OCI-LY1 (cell line): ENCODE data around the gene FILIP1L.

ENCODE experiments used
- H2AFZ ChIP-seq: fragments of 200-600 bp; sonication (generic), shearing (Covaris generic); 2 replicates; pipeline ENCODE4 v1.6.0; 2014; ENCODE audit warnings: antibody characterized with exemption, mild to moderate bottlenecking, low read length
- H3F3A ChIP-seq: fragments of 200-600 bp; sonication (generic), shearing (Covaris generic); 2 replicates; pipeline ENCODE4 v1.6.0; 2014; ENCODE audit warnings: mild to moderate bottlenecking, antibody characterized with exemption, low read length, moderate library complexity; ENCODE audit not compliant: insufficient read depth
- H3K27ac ChIP-seq: fragments of 200-600 bp; sonication (generic); 2 replicates; pipeline ENCODE4 v1.5.1; 2014; ENCODE audit warnings: low read length, mixed run types, mild to moderate bottlenecking, low read depth; ENCODE audit not compliant: poor library complexity, severe bottlenecking
- H3K27me3 ChIP-seq: fragments of 200-600 bp; sonication (generic); 2 replicates; pipeline ENCODE4 v1.6.0; 2014; ENCODE audit warnings: antibody characterized with exemption, mild to moderate bottlenecking, low read length, moderate library complexity; ENCODE audit not compliant: insufficient read depth
- H3K36me3 ChIP-seq: fragments of 200-600 bp; sonication (generic); 2 replicates; pipeline ENCODE4 v1.6.1; 2014; ENCODE audit warnings: mild to moderate bottlenecking, antibody characterized with exemption, low read length, moderate library complexity, mixed read lengths; ENCODE audit not compliant: insufficient read depth
- H3K4me1 ChIP-seq: fragments of 200-600 bp; sonication (generic); 2 replicates; pipeline ENCODE4 v1.5.1; 2014; ENCODE audit warnings: mild to moderate bottlenecking, low read length, moderate library complexity; ENCODE audit not compliant: insufficient read depth, severe bottlenecking
- H3K4me2 ChIP-seq: fragments of 200-600 bp; sonication (generic), shearing (Covaris generic); 2 replicates; pipeline ENCODE4 v1.6.1; 2014; ENCODE audit warnings: low read length
- H3K4me3 ChIP-seq: fragments of 200-600 bp; sonication (generic); 2 replicates; pipeline ENCODE4 v1.5.1; 2014; ENCODE audit warnings: low read length, low read depth, mild to moderate bottlenecking, mixed read lengths; ENCODE audit not compliant: poor library complexity, severe bottlenecking
- H3K79me2 ChIP-seq: fragments of 200-600 bp; shearing (Covaris generic); 2 replicates; pipeline ENCODE4 v1.6.1; 2016; ENCODE audit warnings: mixed run types, low read length, mixed read lengths; ENCODE audit not compliant: insufficient read depth
- H3K9ac ChIP-seq: fragments of 200-600 bp; sonication (generic), shearing (Covaris generic); 2 replicates; pipeline ENCODE4 v1.6.1; 2014; ENCODE audit warnings: mild to moderate bottlenecking, low read length, mixed read lengths
- H3K9me2 ChIP-seq: fragments of 200-600 bp; sonication (generic), shearing (Covaris generic); 2 replicates; pipeline ENCODE4 v1.6.1; 2014; ENCODE audit warnings: low read depth, mild to moderate bottlenecking, low read length, mixed read lengths
- H3K9me3 ChIP-seq: fragments of 200-600 bp; shearing (Covaris generic); 2 replicates; pipeline ENCODE4 v1.6.1; 2014; ENCODE audit warnings: low read length, mixed read lengths
- H4K20me1 ChIP-seq: fragments of 200-600 bp; sonication (generic), shearing (Covaris generic); 2 replicates; pipeline ENCODE4 v1.6.0; 2016; ENCODE audit warnings: mild to moderate bottlenecking, low read length; ENCODE audit not compliant: insufficient read depth
- CTCF ChIP-seq: fragments of 200-600 bp; sonication (generic), shearing (Covaris generic); IDR thresholded peaks from 2 replicates; pipeline ENCODE4 v1.5.1; 2017; ENCODE audit warnings: mild to moderate bottlenecking, antibody characterized with exemption, low read length, moderate library complexity, mixed read lengths
- EZH2 ChIP-seq: fragments of 200-600 bp; sonication (generic), shearing (Covaris generic); IDR thresholded peaks from 2 replicates; pipeline ENCODE4 v1.8.0; 2017; ENCODE audit warnings: borderline replicate concordance, mixed run types, mild to moderate bottlenecking, antibody characterized with exemption, low read length, moderate library complexity, mixed read lengths

Gene FILIP1L

DNA sequence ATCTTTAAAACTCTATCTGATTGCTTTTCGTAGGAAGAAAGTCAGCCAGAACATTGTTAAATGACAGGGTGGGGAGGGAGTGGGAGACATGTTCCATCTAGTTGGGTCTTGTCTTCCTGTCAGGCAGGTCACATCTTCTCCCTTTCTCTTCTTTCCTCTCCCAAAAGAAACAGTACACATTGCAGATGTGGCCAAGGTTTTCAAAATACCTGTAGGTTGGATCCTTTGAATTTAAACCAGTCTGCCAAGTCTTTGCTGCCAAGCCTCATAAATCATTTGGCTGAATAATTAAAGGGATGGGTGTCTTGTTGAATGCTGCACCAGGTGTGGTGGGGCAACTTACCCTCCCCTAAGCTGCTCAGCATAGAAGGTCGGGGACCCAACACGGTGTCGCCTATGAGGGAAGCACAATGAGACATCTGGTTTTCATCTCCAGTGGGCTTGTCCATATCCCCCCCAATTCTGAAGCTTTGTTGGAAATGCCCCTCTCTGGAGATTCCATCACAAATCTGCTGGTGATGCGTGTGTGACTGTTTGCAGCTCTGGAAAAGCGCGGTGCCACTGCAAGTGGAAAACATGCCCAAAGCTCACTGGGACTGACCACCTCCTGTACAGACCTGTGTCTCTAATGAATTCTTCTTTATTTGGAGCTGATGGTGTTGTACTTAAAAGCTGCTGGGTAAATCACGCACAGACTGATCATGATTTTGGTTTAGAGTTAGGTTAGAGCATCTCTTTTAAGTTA is 112.6 kb downstream of the FILIP1L start:
- H3K4me2 ChIP-seq: no peak overlapping the region
- H3K9ac ChIP-seq: no peak overlapping the region
- H3K9me3 ChIP-seq: no peaks in the 10 kb centered on the region
- no peak overlapping the region for H3K27ac ChIP-seq
- no peaks in the 10 kb centered on the region for H3K27me3 ChIP-seq
- H2AFZ ChIP-seq: no peak overlapping the region
- H3K79me2 ChIP-seq: no peaks in the 10 kb centered on the region
- no peaks in the 10 kb centered on the region for H4K20me1 ChIP-seq
- H3K4me3 ChIP-seq: no peak overlapping the region
- TF ChIP-seq CTCF: no peak
- TF ChIP-seq EZH2: no peak
- H3K36me3 ChIP-seq: no peaks in the 10 kb centered on the region
- H3F3A ChIP-seq: no peaks in the 10 kb centered on the region
- H3K4me1 ChIP-seq: no peaks in the 10 kb centered on the region
- H3K9me2 ChIP-seq: no peaks in the 10 kb centered on the region

- Histone ChIP-seq H3K9me3 (no peaks in the 10 kb centered on the region), H3K27ac (no peak overlapping the region)
These were observed 113.2 kb downstream of the FILIP1L start for GRCh38 chr3:100001083-100001482.

GRCh38 chr3:99999536-99999935 is 114.8 kb downstream of the FILIP1L start:
- no peaks in the 10 kb centered on the region for H3F3A ChIP-seq
- H3K36me3 ChIP-seq: no peaks in the 10 kb centered on the region
- no peak overlapping the region for H3K27ac ChIP-seq
- no peak overlapping the region for H3K9ac ChIP-seq
- no peak overlapping the region for H2AFZ ChIP-seq
- no peaks in the 10 kb centered on the region for H3K27me3 ChIP-seq
- H3K9me2 ChIP-seq: no peaks in the 10 kb centered on the region
- H3K4me1 ChIP-seq: no peaks in the 10 kb centered on the region
- H3K4me2 ChIP-seq: no peak overlapping the region
- H3K9me3 ChIP-seq: no peaks in the 10 kb centered on the region
- no peaks in the 10 kb centered on the region for H4K20me1 ChIP-seq
- no peak for TF ChIP-seq CTCF
- TF ChIP-seq EZH2: no peak
- no peaks in the 10 kb centered on the region for H3K79me2 ChIP-seq
- H3K4me3 ChIP-seq: no peak overlapping the region

More at GRCh38 chr3:100001083-100001482, 113.2 kb downstream of the FILIP1L start:
- Histone ChIP-seq H3K4me1 (no peaks in the 10 kb centered on the region), H2AFZ (no peak overlapping the region), H3F3A (no peaks in the 10 kb centered on the region), H4K20me1 (no peaks in the 10 kb centered on the region), H3K79me2 (no peaks in the 10 kb centered on the region), H3K9me2 (no peaks in the 10 kb centered on the region), H3K4me2 (no peak overlapping the region), H3K36me3 (no peaks in the 10 kb centered on the region), H3K27me3 (no peaks in the 10 kb centered on the region), H3K4me3 (no peak overlapping the region), H3K9ac (no peak overlapping the region)
- no peak for TF ChIP-seq CTCF
- no peak for TF ChIP-seq EZH2
